Left lung (tissue), 10 donors: Measurements from ENCODE around the gene CDH13. TPM values are rescaled to one million over a fixed set of nuclear protein-coding genes. Genes with fewer than 3 reads are reported as not detected.

Source experiments
- ATAC-seq: fragments of 200-7000 bp; cut with Tn5 transposase; one replicate; pipeline ENCODE4 v1.9.1; 2020; ENCODE audit warnings: moderate library complexity
- DNase-seq, 4 donors: peaks; one replicate each; pipeline ENCODE4 v3.0.0-alpha.2; 2013 to 2020
- H3K27ac ChIP-seq, 2 donors: fragments of 200-600 bp; sonication (generic) in 1 of 2; one replicate each; pipeline versions ENCODE4 v1.5.0 to v1.8.0; 2020 to 2021
- H3K27me3 ChIP-seq, 2 donors: fragments of 200-600 bp; sonication (generic) in 1 of 2; one replicate each; pipeline versions ENCODE4 v1.5.0 to v1.8.0; 2020 to 2021
- H3K36me3 ChIP-seq, 2 donors: fragments of 200-600 bp; sonication (generic) in 1 of 2; one replicate each; pipeline versions ENCODE4 v1.5.0 to v1.8.0; 2020 to 2021
- H3K4me1 ChIP-seq, 2 donors: fragments of 200-600 bp; one replicate each; pipeline ENCODE4 v1.8.0; 2021
- H3K4me3 ChIP-seq, 2 donors: fragments of 200-600 bp; sonication (generic) in 1 of 2; one replicate each; pipeline versions ENCODE4 v1.5.0 to v1.8.0; 2020 to 2021; ENCODE audit warnings: mild to moderate bottlenecking in 1 of 2
- H3K9me3 ChIP-seq, 2 donors: fragments of 200-600 bp; sonication (generic) in 1 of 2; one replicate each; pipeline versions ENCODE4 v1.5.0 to v1.8.0; 2020 to 2021
- CTCF ChIP-seq, 2 donors: fragments of 200-600 bp; sonication (generic) in 1 of 2; IDR thresholded peaks; one replicate each; pipeline versions ENCODE4 v1.5.0 to v1.8.0; 2021; ENCODE audit warnings: antibody characterized with exemption in 2 of 2
- intact Hi-C, 2 donors: fragments of 100-400 bp; cut with DNase I; formaldehyde crosslinking; loops; one replicate each; pipeline versions ENCODE4 v1.11.2 to v1.14.2; 2022
- polyA plus RNA-seq, 6 donors: library from polyadenylated mRNA; unstranded; fragments of 120-200 nt; gene quantifications; one replicate each; pipeline ENCODE4 v1.2.1, GENCODE V29; 2013; ENCODE audit not compliant: insufficient read length in 6 of 6
- total RNA-seq, 2 donors: library from RNA; stranded (reverse); fragmentation: NEBNext Ultra II Directional; extraction: Animal tissue kit (Norgen Biotek cat#: 25700); gene quantifications; one replicate each; pipeline ENCODE4 v1.2.1, GENCODE V29; 2021
- donor health status: DM: no; HTN: yes; CAD: no.
- donor health status: DM: no; HTN: no; CAD: no.

CDH13 gene
- total and polyA plus RNA-seq, 8 donors = 2.7 to 20.3 (median 3.2) TPM

GRCh38 chr16:82819286-82819685 lies 192.5 kb downstream of the CDH13 start:
- TF ChIP-seq CTCF (IDR thresholded peaks at IDR 0.05) = no peak
- Histone ChIP-seq H3K9me3 (peaks cover 0 to under 1% of the 10 kb centered on the region in 2 donors), H3K36me3 (no peaks in the 10 kb centered on the region), H3K4me1 (no peaks in the 10 kb centered on the region), H3K4me3 (no peak overlapping the region), H3K27me3 (no peaks in the 10 kb centered on the region), H3K27ac (no peak overlapping the region)
- ATAC-seq = no peak
- intact Hi-C loops = no loop called here
- DNase-seq = no peak

GRCh38 chr16:82820855-82821254 lies 194.1 kb downstream of the CDH13 start:
- DNase-seq (no peak), ATAC-seq (no peak)
- intact Hi-C loops = no loop called here
- no peaks in the 10 kb centered on the region for H3K4me1 ChIP-seq
- no peak overlapping the region for H3K4me3 ChIP-seq
- peaks cover 0 to 6% of the 10 kb centered on the region in 2 donors for H3K9me3 ChIP-seq
- H3K27ac ChIP-seq = no peak overlapping the region
- no peak for TF ChIP-seq CTCF (IDR thresholded peaks at IDR 0.05)
- no peaks in the 10 kb centered on the region for H3K27me3 ChIP-seq
- H3K36me3 ChIP-seq = no peaks in the 10 kb centered on the region

- no peak for ATAC-seq
- intact Hi-C loops = no loop called here
- Histone ChIP-seq H3K27me3 (no peaks in the 10 kb centered on the region), H3K9me3 (peaks cover 0 to 6% of the 10 kb centered on the region in 2 donors), H3K4me1 (no peaks in the 10 kb centered on the region), H3K27ac (no peak overlapping the region), H3K4me3 (no peak overlapping the region), H3K36me3 (no peaks in the 10 kb centered on the region)
- DNase-seq = no peak
- no peak for TF ChIP-seq CTCF (IDR thresholded peaks at IDR 0.05)
Observed at GRCh38 chr16:82824408-82824807, 197.6 kb downstream of the CDH13 start.

- intact Hi-C loops = no loop called here
- H3K9me3 ChIP-seq = peaks cover 0 to 5% of the 10 kb centered on the region in 2 donors
- H3K27ac ChIP-seq = no peak overlapping the region
- no peaks in the 10 kb centered on the region for H3K36me3 ChIP-seq
- ATAC-seq = no peak
- no peak for TF ChIP-seq CTCF (IDR thresholded peaks at IDR 0.05)
- no peaks in the 10 kb centered on the region for H3K4me1 ChIP-seq
- H3K27me3 ChIP-seq = no peaks in the 10 kb centered on the region
- no peak overlapping the region for H3K4me3 ChIP-seq
- no peak for DNase-seq
Observed at GRCh38 chr16:82829301-82829700, 202.5 kb downstream of the CDH13 start.

- Histone ChIP-seq H3K9me3 (no peaks in the 10 kb centered on the region), H3K27me3 (no peaks in the 10 kb centered on the region), H3K27ac (no peak overlapping the region), H3K4me1 (no peaks in the 10 kb centered on the region), H3K36me3 (no peaks in the 10 kb centered on the region), H3K4me3 (no peak overlapping the region)
- DNase-seq (no peak), ATAC-seq (no peak)
- no peak for TF ChIP-seq CTCF (IDR thresholded peaks at IDR 0.05)
- intact Hi-C loops = no loop called here
Observed at GRCh38 chr16:82830944-82831343, 204.2 kb downstream of the CDH13 start.
